Endothelial cell of umbilical vein (primary cell): ENCODE data around the gene HSFX3.

Experiments
- CTCF ChIP-seq, 2 donors: IDR thresholded peaks; 1 replicate in 1 of 2; 2 replicates in 1 of 2; pipeline ENCODE4 v1.5.1; 2011; ENCODE audit warnings: low read length in 2 of 2, mild to moderate bottlenecking in 2 of 2, moderate library complexity in 2 of 2, control low read depth in 1 of 2, inconsistent platforms in 1 of 2, low read depth in 1 of 2; ENCODE audit not compliant: insufficient read depth in 1 of 2; ENCODE audit errors: extremely low read depth in 1 of 2
- TF ChIP-seq, protein P1 (sequence below): IDR thresholded peaks from 2 replicates; pipeline ENCODE4 v1.6.1; 2011; ENCODE audit not compliant: insufficient read depth, insufficient read length

GRCh38 chrX:149510386-149510785 lies 39.3 kb downstream of the HSFX3 start:
- TF ChIP-seq CTCF (IDR thresholded peaks at IDR 0.05; ENCODE audit: extremely low read depth in 1 of 2, insufficient read depth in 1 of 2, low read depth in 1 of 2, low read length in 2 of 2): peak in 1 of 2 donors; percentile 28
- TF ChIP-seq, protein P1, sequence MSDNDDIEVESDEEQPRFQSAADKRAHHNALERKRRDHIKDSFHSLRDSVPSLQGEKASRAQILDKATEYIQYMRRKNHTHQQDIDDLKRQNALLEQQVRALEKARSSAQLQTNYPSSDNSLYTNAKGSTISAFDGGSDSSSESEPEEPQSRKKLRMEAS: no peak
